HG03342 (cell line): ENCODE results near the gene WDR82.

ENCODE experiments used
- ATAC-seq: cut with Tn5 transposase; IDR thresholded peaks from one replicate; pipeline ENCODE4 v1.9.1; 2021; ENCODE audit warnings: mild to moderate bottlenecking, moderate library complexity; ENCODE audit not compliant: unreplicated experiment

The WDR82 gene, protein sequence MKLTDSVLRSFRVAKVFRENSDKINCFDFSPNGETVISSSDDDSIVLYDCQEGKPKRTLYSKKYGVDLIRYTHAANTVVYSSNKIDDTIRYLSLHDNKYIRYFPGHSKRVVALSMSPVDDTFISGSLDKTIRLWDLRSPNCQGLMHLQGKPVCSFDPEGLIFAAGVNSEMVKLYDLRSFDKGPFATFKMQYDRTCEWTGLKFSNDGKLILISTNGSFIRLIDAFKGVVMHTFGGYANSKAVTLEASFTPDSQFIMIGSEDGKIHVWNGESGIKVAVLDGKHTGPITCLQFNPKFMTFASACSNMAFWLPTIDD

GRCh38 chr3:52278510-52279069 lies at the start of gene WDR82:
Gene WDR82 (minus strand): TSS chr3:52278649. CDS start chr3:52278361, 288 bp downstream.
- peak; percentile 77 for ATAC-seq

DNA sequence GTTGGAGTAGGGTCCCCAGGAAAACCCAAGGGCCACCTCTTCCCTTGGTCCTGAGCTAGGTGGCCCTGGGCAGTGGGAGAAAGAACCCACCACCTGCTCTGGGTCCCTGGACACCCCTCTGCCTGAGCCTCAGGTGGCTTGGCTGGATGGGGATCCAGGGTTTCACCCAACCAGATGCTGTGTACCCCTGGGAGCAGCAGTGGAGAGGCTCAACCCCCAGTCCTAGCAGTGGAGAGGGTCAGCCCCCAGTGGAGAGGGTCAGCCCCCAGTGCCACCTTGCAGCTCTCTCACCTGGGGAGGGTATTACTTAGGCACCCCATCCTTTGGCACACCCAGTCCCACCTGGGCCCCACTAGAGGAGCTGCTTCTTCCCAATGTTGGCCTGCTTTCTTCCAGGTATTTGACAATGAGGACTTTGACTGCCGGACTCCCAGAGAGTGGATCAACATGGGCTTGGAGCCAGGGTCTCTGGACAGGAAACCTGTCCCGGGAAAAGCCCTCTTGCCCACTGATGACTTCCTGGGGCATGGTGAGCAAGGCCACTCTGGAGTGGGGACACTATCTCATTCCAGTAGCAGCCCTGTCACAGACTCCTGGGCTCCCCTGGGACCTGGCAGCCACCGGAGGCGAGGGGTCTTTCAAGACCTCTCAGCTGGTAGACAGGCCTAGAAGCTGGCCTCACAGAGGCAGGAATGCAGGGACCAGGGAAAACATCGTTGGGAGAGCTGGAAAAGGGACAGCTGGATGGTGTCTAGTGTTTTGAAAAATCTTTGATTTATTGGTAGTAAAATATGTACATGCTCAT lies 49.2 kb upstream of the WDR82 start:
- no peak for ATAC-seq

DNA sequence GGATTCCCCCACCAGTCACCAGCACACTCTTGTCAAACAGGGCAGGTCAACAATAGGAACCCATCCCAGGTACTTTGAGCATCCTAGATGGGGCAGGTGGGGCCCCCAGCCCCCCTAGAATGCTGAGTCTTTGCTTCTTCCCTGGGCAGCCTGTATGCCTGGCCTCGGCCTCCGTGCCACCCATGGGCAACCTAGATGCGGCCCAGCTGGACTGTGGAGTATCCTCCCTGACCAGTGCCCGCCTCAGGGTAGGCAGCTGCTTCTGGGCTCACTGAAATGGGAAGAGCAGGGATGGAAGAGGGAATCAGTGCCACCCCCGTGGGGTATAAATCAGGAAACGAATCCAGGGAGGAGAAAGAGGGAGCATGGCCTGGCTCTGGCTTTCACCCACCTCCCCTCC lies 48.5 kb upstream of the WDR82 start:
- ATAC-seq, result no peak

DNA sequence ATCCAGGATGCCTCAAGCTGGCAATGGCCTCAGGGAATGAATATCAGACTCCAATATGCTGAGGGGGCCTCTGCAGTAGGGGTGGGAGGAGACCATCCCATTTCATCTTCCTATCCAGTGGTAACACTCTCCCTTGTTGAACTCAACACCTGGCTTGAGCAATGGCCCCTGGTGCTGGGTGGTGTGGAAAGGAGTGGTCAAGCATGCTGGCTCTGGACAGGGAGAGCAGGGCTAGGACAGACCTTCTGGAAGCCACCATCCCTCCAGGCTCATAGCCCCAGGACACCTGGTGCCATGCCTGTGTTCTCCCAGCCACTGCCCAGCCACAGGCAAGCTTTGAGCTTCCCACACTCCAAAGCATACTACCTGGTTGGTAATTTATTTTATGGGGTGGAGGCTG lies 47.2 kb upstream of the WDR82 start:
- no peak for ATAC-seq

GRCh38 chr3:52324676-52325075 lies 46.2 kb upstream of the WDR82 start:
- ATAC-seq, result no peak

DNA sequence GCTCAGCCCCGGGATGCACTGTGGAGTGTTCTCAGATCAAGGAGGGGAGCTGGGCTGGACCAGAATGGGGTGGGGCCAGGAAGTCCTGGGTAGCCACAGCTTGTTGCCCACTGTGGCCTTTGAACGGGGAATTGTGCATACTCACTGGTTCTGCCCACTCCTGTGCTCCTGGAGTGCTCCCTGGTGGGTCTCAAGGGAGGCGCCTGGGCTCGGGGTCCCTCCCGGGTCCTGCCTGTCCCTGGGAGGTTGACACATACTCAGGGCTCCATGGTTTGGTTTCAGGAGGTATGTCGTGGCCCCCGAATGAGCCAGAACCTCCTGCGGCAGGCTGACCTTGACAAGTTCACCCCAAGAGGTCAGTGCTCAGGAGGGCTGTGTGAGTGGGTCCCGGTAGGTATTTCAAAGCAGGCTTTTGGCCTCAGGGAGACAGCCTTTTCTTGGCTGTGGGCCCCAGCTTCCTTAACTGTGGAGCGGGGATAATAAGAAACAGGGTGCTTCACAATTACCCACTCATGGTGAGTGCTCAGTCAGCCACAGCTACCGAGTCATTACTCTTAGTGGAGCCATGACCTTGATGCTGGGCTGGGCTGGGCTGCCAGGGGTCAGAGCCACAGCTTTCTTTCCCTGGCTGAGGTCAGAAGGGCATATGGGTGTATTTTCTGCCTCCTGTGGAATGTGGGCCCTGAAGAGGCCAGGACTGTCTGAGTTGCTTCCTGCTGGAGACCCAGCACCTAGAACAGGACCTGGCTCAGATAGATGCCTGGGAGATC lies 45.3 kb upstream of the WDR82 start:
- ATAC-seq, result no peak

DNA sequence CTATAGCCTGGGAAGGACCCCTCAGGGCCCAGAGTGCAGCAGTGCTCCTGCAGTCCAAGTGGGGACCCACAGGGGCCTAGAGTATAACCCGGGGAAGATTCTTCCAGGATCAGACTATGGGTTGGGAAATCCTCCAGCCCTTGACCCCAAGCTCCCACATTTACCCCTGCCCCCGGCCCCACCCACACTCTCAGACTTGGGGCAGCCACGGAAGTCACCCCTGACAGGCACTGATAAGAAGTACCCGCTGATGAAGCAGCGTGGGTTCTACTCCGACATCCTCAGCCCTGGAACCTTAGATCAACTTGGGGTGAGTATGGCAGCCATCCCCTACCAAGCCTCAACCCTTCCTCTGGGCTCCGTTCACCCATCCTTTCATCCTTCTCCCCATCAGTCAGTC lies 44.0 kb upstream of the WDR82 start:
- no peak for ATAC-seq

GRCh38 chr3:52321481-52321880 lies 43.0 kb upstream of the WDR82 start:
- ATAC-seq, result no peak

GRCh38 chr3:52319921-52320595 lies 41.6 kb upstream of the WDR82 start:
- no peak for ATAC-seq

DNA sequence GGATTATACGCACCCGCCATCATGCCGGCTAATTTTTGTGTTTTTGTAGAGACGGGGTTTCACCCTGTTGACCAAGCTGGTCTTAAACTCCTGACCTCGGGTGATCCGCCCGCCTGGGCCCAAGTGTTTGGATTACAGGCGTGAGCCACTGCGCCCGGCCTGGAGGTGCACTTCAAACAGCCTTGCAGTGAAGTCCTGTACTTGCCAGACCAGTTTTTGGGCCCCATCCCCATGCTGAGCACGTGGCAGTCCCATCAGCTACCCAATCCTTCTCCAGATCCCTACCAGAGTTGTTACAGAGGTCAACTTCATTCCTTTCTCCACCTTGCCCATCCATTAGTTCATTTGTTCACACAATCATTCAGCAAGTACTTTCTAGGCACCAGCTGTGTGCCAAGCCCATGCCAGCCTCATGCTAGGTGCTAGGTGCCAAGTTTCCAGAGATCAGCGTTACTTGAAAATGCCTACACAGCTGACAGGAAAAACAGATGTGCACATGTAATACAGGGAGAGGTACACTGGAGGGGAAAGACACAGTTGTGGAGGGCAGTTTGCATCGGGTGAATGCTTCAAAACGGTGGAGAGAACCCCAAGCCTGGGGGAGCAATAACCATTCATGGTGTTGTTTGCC lies 39.9 kb upstream of the WDR82 start:
- ATAC-seq, result no peak

DNA sequence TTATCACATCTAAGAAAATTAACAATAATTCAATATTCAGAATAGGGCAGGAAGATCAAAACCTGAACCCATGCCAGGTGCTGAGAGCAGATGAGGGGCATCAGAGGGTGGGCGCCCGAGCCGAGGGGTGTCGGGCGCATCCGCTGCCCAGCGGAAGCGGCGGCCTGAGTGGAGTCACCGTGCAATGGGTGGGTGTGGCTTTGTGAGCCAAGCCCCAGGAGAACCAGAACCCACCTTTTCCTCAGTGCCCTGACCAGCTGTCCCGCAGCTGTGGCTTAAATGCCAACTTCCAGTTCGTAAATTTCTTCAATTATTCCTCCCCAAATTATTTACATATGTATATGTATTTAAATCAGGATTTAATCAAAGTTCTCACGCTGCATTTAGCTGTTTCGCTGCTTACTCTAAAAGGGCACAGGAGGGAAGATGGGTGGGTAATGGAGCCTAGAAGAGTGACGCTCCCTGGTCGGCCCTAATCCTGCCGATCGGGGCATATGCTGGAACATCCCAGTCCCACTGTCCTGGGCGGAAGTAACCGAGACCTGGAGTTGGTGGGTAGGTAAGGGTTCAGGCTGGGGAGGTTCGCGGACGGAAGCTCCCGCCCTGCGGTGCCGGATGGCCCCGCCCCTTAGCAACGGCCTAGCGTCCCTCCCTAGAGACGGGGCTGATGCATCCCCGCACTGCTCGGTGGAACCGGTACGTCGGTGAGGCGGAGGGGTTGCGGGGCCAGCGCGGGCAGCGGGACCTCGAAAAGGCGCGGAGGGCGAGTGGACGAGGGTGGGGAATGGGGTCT lies 39.0 kb upstream of the WDR82 start:
- peak; percentile 47 for ATAC-seq

DNA sequence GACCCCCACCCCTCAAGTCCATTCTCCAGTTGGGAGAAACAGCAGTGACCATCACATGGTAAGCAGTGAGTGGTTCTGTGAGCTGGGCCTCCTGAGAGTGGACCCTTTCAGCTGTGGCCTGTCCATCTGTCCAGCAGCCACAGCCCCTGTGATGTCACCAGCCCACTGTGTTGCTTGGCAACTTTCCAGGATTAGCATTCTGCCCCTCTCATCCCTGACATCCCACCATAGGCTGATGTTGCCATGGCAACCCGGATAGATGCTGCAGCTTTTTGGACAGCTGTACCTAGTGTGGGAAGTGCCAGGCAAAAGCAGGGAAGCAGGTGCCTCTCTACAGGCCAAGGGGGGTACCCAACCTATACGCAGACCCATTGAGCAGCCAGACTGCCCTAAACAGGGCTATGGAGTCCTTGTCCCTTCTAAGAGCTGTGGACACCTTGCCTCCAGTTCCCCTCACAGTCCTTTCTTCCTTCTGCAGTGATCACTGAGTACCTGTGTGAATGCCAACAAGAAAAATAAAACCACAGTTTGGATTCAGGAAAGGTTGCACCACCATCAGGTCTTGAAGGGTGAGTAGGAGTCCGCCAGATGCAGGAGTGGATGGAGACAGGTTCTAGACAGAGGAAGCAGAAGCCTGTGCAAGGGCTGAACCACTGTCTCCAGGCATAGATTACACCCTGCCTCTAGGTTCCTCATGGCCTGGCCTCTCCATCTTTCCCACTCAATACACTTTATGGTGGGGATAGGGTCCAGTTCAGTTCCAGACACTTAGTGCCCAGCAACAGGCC lies 37.7 kb upstream of the WDR82 start, which contains the start of gene DNAH1:
TSS of gene DNAH1 (plus strand) at position 343 of the 788 bp plus-strand sequence. CDS start 6,124 bp downstream, outside the sequence.
- ATAC-seq, result no peak

- no peak for ATAC-seq
Observed at GRCh38 chr3:52315006-52315405, 36.6 kb upstream of the WDR82 start.

GRCh38 chr3:52314489-52314888 lies 36.0 kb upstream of the WDR82 start:
- ATAC-seq, result no peak

DNA sequence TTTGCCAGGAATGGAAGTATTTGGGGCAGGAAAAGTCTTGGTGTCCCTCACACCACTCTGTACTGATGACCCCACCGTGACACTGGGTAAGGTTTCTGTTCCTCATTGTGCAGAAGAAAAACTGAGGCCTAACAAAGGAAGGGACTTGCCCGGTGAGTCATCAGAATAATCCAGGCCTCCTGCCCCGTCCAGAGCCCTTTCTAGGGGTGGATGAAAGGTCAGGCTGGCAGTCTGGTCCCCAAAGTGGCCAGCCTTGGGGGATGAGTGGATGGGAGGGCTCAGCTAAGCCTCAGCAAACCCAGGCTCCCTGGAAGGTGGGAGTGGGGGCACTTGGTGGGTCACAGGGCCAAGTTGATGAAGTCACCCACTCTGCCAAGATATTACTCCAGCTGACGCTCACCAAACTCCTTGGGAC lies 35.3 kb upstream of the WDR82 start:
- peak; percentile 86 for ATAC-seq

DNA sequence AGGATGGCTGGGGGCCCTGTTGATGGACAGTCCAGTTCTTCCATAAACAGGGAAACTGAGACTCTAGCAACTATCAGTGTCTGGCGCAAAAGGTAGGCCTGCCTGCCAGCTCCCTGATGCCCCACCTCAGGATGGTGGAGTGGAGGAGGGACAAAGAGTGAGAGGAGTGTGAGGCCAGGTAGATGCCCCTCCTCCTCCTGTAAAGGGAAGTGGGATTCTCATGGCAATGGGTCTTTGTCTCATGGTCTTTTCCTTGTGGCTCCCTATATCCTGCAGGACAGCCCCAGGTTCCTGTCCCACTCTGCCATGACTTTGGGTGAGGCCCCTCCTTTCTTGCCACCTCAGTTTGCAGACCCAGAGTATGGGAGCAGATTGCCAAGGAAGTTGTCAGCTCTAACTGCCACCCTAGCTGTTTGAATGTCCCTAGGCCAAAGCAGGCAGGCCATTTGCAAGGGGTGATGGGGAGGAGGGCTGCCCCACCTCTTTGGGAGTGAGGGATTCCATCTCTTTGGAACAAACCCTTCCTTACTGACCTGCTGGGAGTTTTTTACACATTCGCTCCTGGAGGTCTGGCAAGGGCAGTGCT lies 34.8 kb upstream of the WDR82 start:
- peak; percentile 11 for ATAC-seq

DNA sequence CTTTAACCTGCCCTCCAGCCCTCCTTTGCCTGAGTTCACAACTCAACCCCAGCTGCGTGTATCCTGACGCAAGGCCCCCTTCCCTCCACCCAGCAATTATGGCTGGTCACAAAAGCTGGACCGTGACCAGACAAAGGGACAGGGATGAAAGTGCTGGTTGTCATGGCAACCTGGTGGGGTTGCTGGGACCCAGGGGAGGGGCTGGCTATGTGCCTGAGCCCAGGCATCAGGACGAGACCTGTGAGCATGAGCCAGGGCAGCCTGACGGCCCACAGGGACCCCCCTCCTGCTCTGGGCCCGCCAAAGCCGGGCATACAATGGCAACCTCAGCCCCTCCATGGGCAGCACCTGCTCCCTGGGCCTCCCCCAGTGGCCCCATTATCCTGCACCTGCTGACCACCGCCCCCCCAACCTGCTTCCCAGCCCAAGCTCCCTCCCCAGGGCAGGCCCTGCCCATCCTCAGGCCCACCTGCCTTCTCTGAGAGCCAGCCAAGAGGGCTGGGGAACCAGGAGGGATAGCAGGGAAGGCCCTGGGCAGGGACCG lies 33.2 kb upstream of the WDR82 start:
- no peak for ATAC-seq
